IPS-18c (cell line): Measurements from ENCODE around the gene NUDT3.

Source experiments
- H3K4me3 ChIP-seq: 2 replicates; pipeline ENCODE4 v1.7.0; 2013; ENCODE audit warnings: low read depth, mild to moderate bottlenecking, low read length, moderate library complexity; ENCODE audit not compliant: insufficient read depth
- H3K9me3 ChIP-seq: one replicate; pipeline ENCODE4 v1.6.1; 2013; ENCODE audit warnings: mild to moderate bottlenecking, low read length, moderate library complexity; ENCODE audit not compliant: control insufficient read depth, insufficient read depth

Gene NUDT3

DNA sequence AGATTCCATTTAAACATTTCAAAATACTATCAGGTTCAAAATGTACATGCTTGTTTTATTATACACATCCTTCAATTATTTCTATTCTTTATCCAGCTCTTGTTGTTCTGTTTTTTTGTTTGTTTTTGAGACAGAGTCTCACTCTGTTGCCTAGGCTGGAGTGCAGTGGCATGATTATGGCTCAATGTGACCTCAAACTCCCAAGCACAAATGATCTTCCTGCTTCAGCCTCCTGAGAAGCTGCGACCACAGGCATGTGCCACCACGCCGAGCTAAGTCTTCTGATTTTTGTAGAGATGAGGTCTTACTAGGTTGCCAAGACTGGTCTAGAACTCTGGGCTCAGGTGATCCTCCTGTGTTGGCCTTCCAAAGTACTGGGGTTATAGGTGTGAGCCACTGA, 99.5 kb downstream of the NUDT3 start:
- Histone ChIP-seq H3K4me3 (no peak overlapping the region), H3K9me3 (no peaks in the 10 kb centered on the region)

DNA sequence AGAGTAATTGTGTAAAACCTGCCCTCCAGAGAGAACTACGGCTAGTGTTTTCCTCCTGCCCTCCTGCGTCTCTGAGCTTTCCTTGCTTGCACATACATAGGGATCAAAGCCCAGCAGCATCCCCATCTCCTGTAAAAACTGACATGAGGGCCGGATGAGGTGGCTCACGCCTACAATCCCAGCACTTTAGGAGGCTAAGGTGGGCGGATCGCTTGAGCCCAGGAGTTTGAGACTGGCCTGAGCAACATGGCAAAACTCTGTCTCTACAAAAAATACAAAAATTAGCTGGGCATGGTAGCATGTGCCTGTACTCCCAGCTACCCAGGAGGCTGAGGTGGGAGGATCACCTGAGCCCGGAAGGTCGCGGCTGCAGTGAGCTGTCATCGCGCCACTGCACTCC, 103.3 kb downstream of the NUDT3 start:
- no peak overlapping the region for H3K4me3 ChIP-seq
- no peaks in the 10 kb centered on the region for H3K9me3 ChIP-seq

GRCh38 chr6:34288581-34288980, 103.9 kb downstream of the NUDT3 start:
- no peak overlapping the region for H3K4me3 ChIP-seq
- no peaks in the 10 kb centered on the region for H3K9me3 ChIP-seq

GRCh38 chr6:34285448-34286164, 106.9 kb downstream of the NUDT3 start:
- Histone ChIP-seq H3K9me3 (no peaks in the 10 kb centered on the region), H3K4me3 (no peak overlapping the region)

GRCh38 chr6:34284563-34285447, 107.7 kb downstream of the NUDT3 start:
- no peaks in the 10 kb centered on the region for H3K9me3 ChIP-seq
- H3K4me3 ChIP-seq = no peak overlapping the region

DNA sequence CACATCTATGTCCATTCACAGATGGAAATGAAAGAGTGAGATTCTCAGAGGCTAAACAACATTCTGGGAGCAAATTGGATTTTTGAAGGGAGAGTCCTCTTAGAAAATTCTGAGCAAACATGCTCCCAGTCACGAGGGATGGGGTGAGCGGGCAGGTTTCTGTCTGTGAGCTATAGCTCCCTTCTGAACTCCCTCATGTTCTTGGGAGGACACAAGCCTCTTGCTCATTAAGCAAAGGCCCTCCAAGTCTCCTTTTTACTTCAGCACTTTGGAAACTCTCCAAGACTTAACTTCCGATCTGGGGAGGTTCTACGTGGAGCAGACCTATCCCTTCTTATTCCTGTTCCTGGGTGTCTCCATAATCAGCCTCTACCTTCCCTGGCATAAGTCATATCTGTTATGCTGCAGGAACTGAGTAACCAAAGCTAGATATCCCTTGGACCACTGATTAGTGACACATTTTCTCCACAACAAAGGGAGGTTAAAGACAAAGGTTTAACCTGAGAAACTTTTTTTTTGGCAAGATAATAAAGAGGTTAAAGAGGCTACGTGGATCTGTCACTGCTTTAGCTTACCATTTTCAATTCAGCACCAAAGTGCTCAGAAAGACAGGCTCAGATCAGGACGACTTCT, 110.7 kb downstream of the NUDT3 start:
- Histone ChIP-seq H3K9me3 (no peaks in the 10 kb centered on the region), H3K4me3 (no peak overlapping the region)

GRCh38 chr6:34280216-34280615, 112.3 kb downstream of the NUDT3 start:
- no peak overlapping the region for H3K4me3 ChIP-seq
- no peaks in the 10 kb centered on the region for H3K9me3 ChIP-seq

DNA sequence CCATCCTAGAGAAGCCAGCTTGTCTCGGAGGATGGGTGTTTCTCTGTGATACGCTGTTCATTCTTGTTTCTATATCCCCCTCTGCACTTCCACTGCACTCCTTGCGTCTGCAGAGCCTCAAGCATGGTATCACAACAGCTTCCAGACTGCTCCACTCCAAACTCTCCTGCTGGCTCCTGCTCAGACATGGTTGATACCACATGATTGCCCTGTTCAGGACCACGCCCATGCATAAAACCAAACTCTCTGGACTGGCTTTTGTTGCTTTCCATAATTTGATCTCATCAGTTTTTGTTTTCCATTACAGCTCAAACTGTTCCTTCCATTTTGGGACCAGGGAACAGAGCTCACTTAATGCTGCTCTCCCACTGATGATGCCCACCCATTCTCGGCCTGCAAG, 113.6 kb downstream of the NUDT3 start:
- Histone ChIP-seq H3K4me3 (no peak overlapping the region), H3K9me3 (no peaks in the 10 kb centered on the region)

- no peak overlapping the region for H3K4me3 ChIP-seq
- H3K9me3 ChIP-seq = no peaks in the 10 kb centered on the region
These were observed 114.7 kb downstream of the NUDT3 start for GRCh38 chr6:34277763-34278112.

- no peak overlapping the region for H3K4me3 ChIP-seq
- H3K9me3 ChIP-seq = no peaks in the 10 kb centered on the region
These were observed 115.3 kb downstream of the NUDT3 start for GRCh38 chr6:34276881-34277762.

DNA sequence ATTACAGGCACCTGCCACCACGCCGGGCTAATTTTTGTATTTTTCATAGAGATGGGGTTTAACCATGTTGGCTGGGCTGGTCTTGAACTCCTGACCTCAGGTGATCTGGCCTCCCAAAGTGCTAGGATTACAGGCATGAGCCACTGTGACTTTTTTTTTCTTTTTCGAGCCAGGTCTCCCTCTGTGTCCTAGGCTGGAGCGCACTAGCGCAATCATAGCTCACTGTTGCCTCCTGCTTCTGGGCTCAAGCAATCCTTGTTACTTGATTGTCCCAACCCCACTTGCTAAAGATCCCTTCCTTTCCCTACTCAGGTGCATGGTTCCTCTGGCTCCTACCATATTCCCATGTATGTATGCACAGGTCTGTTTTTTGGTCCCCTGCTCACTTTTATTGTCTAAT, 116.3 kb downstream of the NUDT3 start:
- Histone ChIP-seq H3K4me3 (no peak overlapping the region), H3K9me3 (no peaks in the 10 kb centered on the region)

DNA sequence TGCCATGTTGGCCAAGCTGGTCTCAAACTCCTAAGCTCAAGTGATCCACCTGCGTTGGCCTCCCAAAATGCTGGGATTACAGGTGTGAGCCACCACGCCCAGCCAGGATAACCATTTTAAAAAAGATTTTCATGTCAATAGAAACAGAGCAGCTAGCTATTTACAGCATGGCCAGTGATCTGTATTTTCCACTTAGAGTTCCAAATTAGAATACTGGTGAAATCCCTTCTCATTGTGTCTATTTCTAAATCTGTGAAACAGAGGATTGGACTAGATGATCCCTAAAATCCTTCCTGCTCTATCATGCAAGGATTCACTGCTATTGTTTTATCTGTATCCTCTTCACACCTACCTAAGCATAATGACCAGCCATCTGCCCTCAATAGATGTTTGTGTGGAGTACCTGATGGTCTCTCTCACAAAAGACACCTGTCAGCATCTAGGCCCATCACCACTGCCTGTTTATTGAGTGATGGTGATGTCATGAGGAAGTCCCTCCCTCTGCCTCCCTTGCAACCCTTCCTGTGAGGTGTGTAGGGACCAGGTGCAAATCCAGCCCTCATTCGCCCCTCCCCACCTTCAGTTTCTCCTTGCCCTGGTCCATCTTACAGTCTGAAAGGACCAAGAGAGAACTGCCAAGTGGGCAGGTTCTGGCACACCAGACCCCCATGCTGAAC, 117.2 kb downstream of the NUDT3 start:
- Histone ChIP-seq H3K4me3 (no peak overlapping the region), H3K9me3 (no peaks in the 10 kb centered on the region)

- H3K9me3 ChIP-seq = no peaks in the 10 kb centered on the region
These were observed 118.3 kb downstream of the NUDT3 start for GRCh38 chr6:34274129-34274528.

GRCh38 chr6:34273242-34273805, 119.1 kb downstream of the NUDT3 start:
- Histone ChIP-seq H3K4me3 (no peak overlapping the region), H3K9me3 (no peaks in the 10 kb centered on the region)

More at GRCh38 chr6:34274129-34274528, 118.3 kb downstream of the NUDT3 start:
- no peak overlapping the region for H3K4me3 ChIP-seq

GRCh38 chr6:34272013-34272926, 120.2 kb downstream of the NUDT3 start:
- H3K4me3 ChIP-seq = no peak overlapping the region
- no peaks in the 10 kb centered on the region for H3K9me3 ChIP-seq
